HepG2 (cell line): ENCODE data around the gene SETD5. TPM values are rescaled to one million over a fixed set of nuclear protein-coding genes. Genes with fewer than 3 reads are reported as not detected.

Experiments
- KLF15 ChIP-seq: sonication (generic); formaldehyde crosslinking; IDR thresholded peaks from 2 replicates; pipeline ENCODE4 v1.8.1; 2023; ENCODE audit warnings: borderline replicate concordance, mild to moderate bottlenecking, inconsistent platforms, missing genetic modification reagents, mixed read lengths
- MATR3 ChIP-seq: sonication (generic); formaldehyde crosslinking; IDR thresholded peaks from 2 replicates; pipeline ENCODE4 v1.4.0; 2020; ENCODE audit warnings: missing genetic modification reagents
- NFAT5 ChIP-seq: sonication (generic); formaldehyde crosslinking; IDR thresholded peaks from 2 replicates; pipeline ENCODE4 v1.4.0; 2020; ENCODE audit warnings: missing genetic modification reagents
- NFIC ChIP-seq: IDR thresholded peaks from 2 replicates; pipeline ENCODE4 v1.6.1; 2012; ENCODE audit warnings: mild to moderate bottlenecking, low read length, inconsistent platforms
- PHF21A ChIP-seq: sonication (generic); formaldehyde crosslinking; IDR thresholded peaks from 2 replicates; pipeline ENCODE4 v1.5.0; 2020; ENCODE audit warnings: mild to moderate bottlenecking, missing genetic modification reagents
- THYN1 ChIP-seq: sonication (generic); formaldehyde crosslinking; IDR thresholded peaks from 2 replicates; pipeline ENCODE4 v1.8.1; 2023; ENCODE audit warnings: low read depth, mild to moderate bottlenecking, moderate library complexity, missing genetic modification reagents, borderline replicate concordance
- ZBTB26 ChIP-seq: IDR thresholded peaks from 2 replicates; pipeline ENCODE4 v1.6.1; 2016; ENCODE audit warnings: missing compliant biosample characterization, missing genetic modification reagents, borderline replicate concordance
- ZC3H4 ChIP-seq: sonication (generic); formaldehyde crosslinking; IDR thresholded peaks from 2 replicates; pipeline ENCODE4 v1.4.0; 2020; ENCODE audit warnings: missing genetic modification reagents, borderline replicate concordance
- ZNF207 ChIP-seq: fragments of 450-650 bp; IDR thresholded peaks from 2 replicates; pipeline ENCODE4 v1.6.1; 2016; ENCODE audit warnings: antibody characterized with exemption, borderline replicate concordance
- ZNF503 ChIP-seq: sonication (generic); formaldehyde crosslinking; IDR thresholded peaks from 2 replicates; pipeline ENCODE4 v1.4.0; 2020; ENCODE audit warnings: missing genetic modification reagents
- ZNF512B ChIP-seq: sonication (generic); formaldehyde crosslinking; IDR thresholded peaks from 2 replicates; pipeline ENCODE4 v1.5.1; 2020; ENCODE audit warnings: missing genetic modification reagents, mild to moderate bottlenecking, borderline replicate concordance
- ZNF75D ChIP-seq: sonication (generic); formaldehyde crosslinking; IDR thresholded peaks from 2 replicates; pipeline ENCODE4 v1.8.1; 2023; ENCODE audit warnings: missing genetic modification reagents, mild to moderate bottlenecking, borderline replicate concordance
- ZNF770 ChIP-seq: sonication (generic); formaldehyde crosslinking; IDR thresholded peaks from 2 replicates; pipeline ENCODE4 v1.5.0; 2020; ENCODE audit warnings: mild to moderate bottlenecking, missing genetic modification reagents
- ZNF816 ChIP-seq: sonication (generic); formaldehyde crosslinking; IDR thresholded peaks from 2 replicates; pipeline ENCODE4 v1.8.0; 2022; ENCODE audit warnings: missing genetic modification reagents, mild to moderate bottlenecking, borderline replicate concordance
- polyA plus RNA-seq, 8 experiments: library from polyadenylated mRNA; depleted of rRNA in 3 of 8; stranded (reverse) in 7 of 8; unstranded in 1 of 8; fragments of >200 nt; fragmentation: Illumina TruSeq in 4 of 8; extraction: Trizol in 4 of 8; gene quantifications; 2 replicates each; pipeline versions ENCODE4 v1.2.1 to v1.2.3, GENCODE V29; 2011 to 2016; ENCODE audit warnings: low read depth in 4 of 8, missing spikeins in 1 of 8, mixed read lengths in 1 of 8; ENCODE audit not compliant: insufficient read depth in 1 of 8
- total RNA-seq, 5 experiments: library from RNA; depleted of rRNA; stranded (reverse); fragments of >200 nt; fragmentation: Illumina TruSeq; extraction: Trizol; gene quantifications; 2 replicates each; pipeline ENCODE4 v1.2.3, GENCODE V29; 2016; ENCODE audit warnings: low read depth in 1 of 5

The SETD5 gene
- total and polyA plus RNA-seq, 2 of the 13 experiments (the other 11 are each of a cell fraction or from before 2014, with no cell fraction given) = 46.8 to 95.8 TPM

GRCh38 chr3:9362731-9363530 lies 34.5 kb upstream of the SETD5 start, which contains the start of gene THUMPD3 (continued):
- peak; percentile 81 for TF ChIP-seq ZBTB26 (CRISPR knock-in tag)
- TF ChIP-seq ZNF512B (CRISPR knock-in tag) = no peak
- TF ChIP-seq PHF21A = no peak
- no peak for TF ChIP-seq ZNF770
- 0 out of 2 replicates have a peak, but pooled peaks have one; percentile 52 for TF ChIP-seq NFIC
- peak; percentile 87 for TF ChIP-seq ZNF816 (CRISPR knock-in tag)
- no peak for TF ChIP-seq ZNF207
- TF ChIP-seq MATR3 (CRISPR knock-in tag) = no peak
- no peak for TF ChIP-seq ZNF75D
- peak; percentile 78 for TF ChIP-seq NFAT5 (CRISPR knock-in tag)
- no peak for TF ChIP-seq ZC3H4
- no peak for TF ChIP-seq ZNF503 (CRISPR knock-in tag)
- peak; percentile 85; the same call in 1 of the 2 replicates for TF ChIP-seq KLF15
- TF ChIP-seq THYN1 (CRISPR knock-in tag) = no peak
